SK-N-SH (cell line): ENCODE data around the gene ZEB2. TPM values are rescaled to one million over a fixed set of nuclear protein-coding genes. Genes with fewer than 3 reads are reported as not detected.

Experiments
- CTCF ChIA-PET: fragments of 300-600, 350-600 bp; formaldehyde crosslinking; extraction: SDS; loops from one replicate; lab custom pipeline; 2021; lab: Yijun Ruan, JAX
- POLR2A ChIA-PET: fragments of 350-600 bp; sonication (Branson Sonifier 250); formaldehyde crosslinking; extraction: SDS; loops from one replicate; lab custom pipeline; 2020; ENCODE audit warnings: antibody characterized with exemption, inconsistent platforms; lab: Yijun Ruan, JAX
- DNase-seq: peaks from one replicate; pipeline ENCODE4 v3.0.0; 2012
- H2AFZ ChIP-seq: fragments of 200-600 bp; sonication (generic); 2 replicates; pipeline ENCODE4 v1.8.1; 2016; ENCODE audit warnings: antibody characterized with exemption, mild to moderate bottlenecking, low read depth
- H3F3A ChIP-seq: fragments of 200-600 bp; sonication (generic); replicated peaks from 2 replicates; pipeline ENCODE3; 2016; ENCODE audit warnings: antibody characterized with exemption, mild to moderate bottlenecking; ENCODE audit not compliant: insufficient read depth
- H3K27ac ChIP-seq, 2 experiments: fragments of 200-500 bp in 1 of 2; fragments of 200-600 bp in 1 of 2; sonication (Bioruptor generic) in 1 of 2; sonication (generic), shearing (Covaris generic) in 1 of 2; 2 replicates each; pipeline versions ENCODE4 v1.5.1 to v1.6.1; 2014 to 2016; ENCODE audit warnings: low read depth in 2 of 2, inconsistent platforms in 1 of 2, low read length in 1 of 2, mild to moderate bottlenecking in 1 of 2, mixed read lengths in 1 of 2
- H3K27me3 ChIP-seq: fragments of 200-600 bp; sonication (generic), shearing (Covaris generic); 2 replicates; pipeline ENCODE4 v1.6.1; 2016; ENCODE audit warnings: mixed run types; ENCODE audit not compliant: insufficient read depth
- H3K36me3 ChIP-seq, 2 experiments: fragments of 200-500 bp in 1 of 2; fragments of 200-600 bp in 1 of 2; sonication (Bioruptor generic) in 1 of 2; sonication (generic) in 1 of 2; replicated peaks in 1 of 2; 2 replicates each; pipeline versions ENCODE3 to v1.5.1; 2014 to 2016; ENCODE audit warnings: low read length in 1 of 2, mild to moderate bottlenecking in 1 of 2; ENCODE audit not compliant: insufficient read depth in 2 of 2, control insufficient read depth in 1 of 2
- H3K4me1 ChIP-seq, 2 experiments: fragments of 200-500 bp in 1 of 2; fragments of 200-600 bp in 1 of 2; sonication (Bioruptor generic) in 1 of 2; sonication (generic), shearing (Covaris generic) in 1 of 2; 2 replicates each; pipeline versions ENCODE4 v1.5.1 to v1.6.1; 2014 to 2016; ENCODE audit warnings: low read depth in 1 of 2, low read length in 1 of 2, mixed run types in 1 of 2; ENCODE audit not compliant: insufficient read depth in 2 of 2, control insufficient read depth in 1 of 2
- H3K4me2 ChIP-seq: fragments of 200-600 bp; sonication (generic), shearing (Covaris generic); 2 replicates; pipeline ENCODE4 v1.6.1; 2017; ENCODE audit warnings: mixed run types
- H3K4me3 ChIP-seq, 2 experiments: fragments of 200-500 bp in 1 of 2; fragments of 200-600 bp in 1 of 2; sonication (Bioruptor generic) in 1 of 2; sonication (generic), shearing (Covaris generic) in 1 of 2; 2 replicates each; pipeline versions ENCODE4 v1.5.1 to v1.8.1; 2014 to 2016; ENCODE audit warnings: low read depth in 2 of 2, inconsistent platforms in 1 of 2, low read length in 1 of 2, mild to moderate bottlenecking in 1 of 2, mixed read lengths in 1 of 2, moderate library complexity in 1 of 2
- H3K79me2 ChIP-seq: fragments of 200-600 bp; sonication (generic); 2 replicates; pipeline ENCODE4 v1.8.1; 2017; ENCODE audit warnings: mild to moderate bottlenecking; ENCODE audit not compliant: insufficient read depth
- H3K9ac ChIP-seq: fragments of 200-600 bp; sonication (generic); 2 replicates; pipeline ENCODE4 v1.6.1; 2017; ENCODE audit warnings: mixed run types
- H3K9me2 ChIP-seq: fragments of 200-600 bp; sonication (generic); 2 replicates; pipeline ENCODE4 v1.6.1; 2017; ENCODE audit warnings: mixed run types
- H3K9me3 ChIP-seq: fragments of 200-600 bp; sonication (generic); 2 replicates; pipeline ENCODE4 v1.6.1; 2017; ENCODE audit warnings: mixed run types, mild to moderate bottlenecking, moderate library complexity
- H4K20me1 ChIP-seq: fragments of 200-600 bp; sonication (generic); 2 replicates; pipeline ENCODE4 v1.6.1; 2017; ENCODE audit warnings: mild to moderate bottlenecking, mixed run types; ENCODE audit not compliant: insufficient read depth
- CHD2 ChIP-seq: fragments of 150-350 bp; IDR thresholded peaks from 2 replicates; pipeline ENCODE4 v1.6.1; 2018; ENCODE audit warnings: low read length; ENCODE audit not compliant: partially characterized antibody
- ELF1 ChIP-seq: IDR thresholded peaks from 2 replicates; pipeline ENCODE4 v1.4.0; 2012
- FOSL2 ChIP-seq: IDR thresholded peaks from 2 replicates; pipeline ENCODE4 v1.4.0; 2012; ENCODE audit warnings: low read depth, mild to moderate bottlenecking, moderate library complexity, borderline replicate concordance
- FOXJ3 ChIP-seq: sonication (generic); formaldehyde crosslinking; IDR thresholded peaks from 2 replicates; pipeline ENCODE4 v1.5.1; 2020; ENCODE audit warnings: mild to moderate bottlenecking, missing genetic modification reagents
- GATA2 ChIP-seq: sonication (generic); formaldehyde crosslinking; IDR thresholded peaks from 2 replicates; pipeline ENCODE4 v1.5.0; 2020; ENCODE audit warnings: mild to moderate bottlenecking, missing genetic modification reagents
- JUND ChIP-seq: IDR thresholded peaks from 2 replicates; pipeline ENCODE4 v1.4.0; 2012
- MAX ChIP-seq: IDR thresholded peaks from 2 replicates; pipeline ENCODE4 v1.4.0; 2012; ENCODE audit warnings: low read depth
- MXI1 ChIP-seq: IDR thresholded peaks from 2 replicates; pipeline ENCODE4 v1.6.1; 2012; ENCODE audit warnings: mild to moderate bottlenecking, low read depth, low read length, improper control_type of control experiment
- NFIC ChIP-seq: IDR thresholded peaks from 2 replicates; pipeline ENCODE4 v1.4.0; 2012; ENCODE audit warnings: borderline replicate concordance
- NRF1 ChIP-seq: IDR thresholded peaks from 2 replicates; pipeline ENCODE4 v1.6.1; 2012; ENCODE audit warnings: low read depth, mild to moderate bottlenecking, low read length
- RFX5 ChIP-seq: IDR thresholded peaks from 2 replicates; pipeline ENCODE4 v1.6.1; 2012; ENCODE audit warnings: mild to moderate bottlenecking, improper control_type of control experiment, low read length
- USF1 ChIP-seq: IDR thresholded peaks from 2 replicates; pipeline ENCODE4 v1.4.0; 2012; ENCODE audit warnings: low read depth, borderline replicate concordance
- YY1 ChIP-seq: IDR thresholded peaks from 2 replicates; pipeline ENCODE4 v1.4.0; 2012; ENCODE audit warnings: low read depth, mild to moderate bottlenecking
- WGBS: methylation state at CpG from one replicate; pipeline ENCODE4 v1.1.6; 2017; ENCODE audit warnings: low lambda C conversion rate; 5-methylcytosine and 5-hydroxymethylcytosine counted together
- polyA plus RNA-seq, 3 experiments: library from polyadenylated mRNA; depleted of rRNA; stranded (reverse); fragments of >200 nt; gene quantifications; 2 replicates each; pipeline ENCODE4 v1.2.3, GENCODE V29; 2012
- TF ChIP-seq, protein P1 (sequence below): IDR thresholded peaks from 2 replicates; pipeline ENCODE4 v1.4.0; 2012; ENCODE audit warnings: low read depth, borderline replicate concordance
- TF ChIP-seq, protein P2 (sequence below): IDR thresholded peaks from 2 replicates; pipeline ENCODE4 v1.6.1; 2012; ENCODE audit warnings: mild to moderate bottlenecking, low read depth, low read length, moderate library complexity
- TF ChIP-seq, protein P3 (sequence below): fragments of 150-350 bp; IDR thresholded peaks from 2 replicates; pipeline ENCODE4 v1.6.1; 2016; ENCODE audit warnings: mild to moderate bottlenecking, low read depth, low read length
- TF ChIP-seq, protein P4 (sequence below): fragments of 150-350 bp; IDR thresholded peaks from 2 replicates; pipeline ENCODE4 v1.6.1; 2017; ENCODE audit warnings: antibody characterized with exemption, low read length, low read depth, borderline replicate concordance

ZEB2 gene
- polyA plus RNA-seq, 1 of the 3 experiments (the other 2 are of a cell fraction) = 16.3 TPM

GRCh38 chr2:144530596-144530995, 10.7 kb upstream of the ZEB2 start:
- no peaks in the 10 kb centered on the region for H3K4me1 ChIP-seq
- H3K4me2 ChIP-seq = no peak overlapping the region
- no peak overlapping the region for H3K27ac ChIP-seq
- ChIA-PET POLR2A (no interaction called here), CTCF (no interaction called here)
- no peaks in the 10 kb centered on the region for H3K9me3 ChIP-seq
- TF ChIP-seq JUND (no peak), NFIC (no peak), FOSL2 (no peak), MAX (no peak), CHD2 (no peak), YY1 (no peak), ELF1 (no peak), GATA2 (CRISPR knock-in tag) (no peak), RFX5 (no peak), FOXJ3 (CRISPR knock-in tag) (no peak), USF1 (no peak), NRF1 (no peak), MXI1 (no peak)
- TF ChIP-seq, protein P1, sequence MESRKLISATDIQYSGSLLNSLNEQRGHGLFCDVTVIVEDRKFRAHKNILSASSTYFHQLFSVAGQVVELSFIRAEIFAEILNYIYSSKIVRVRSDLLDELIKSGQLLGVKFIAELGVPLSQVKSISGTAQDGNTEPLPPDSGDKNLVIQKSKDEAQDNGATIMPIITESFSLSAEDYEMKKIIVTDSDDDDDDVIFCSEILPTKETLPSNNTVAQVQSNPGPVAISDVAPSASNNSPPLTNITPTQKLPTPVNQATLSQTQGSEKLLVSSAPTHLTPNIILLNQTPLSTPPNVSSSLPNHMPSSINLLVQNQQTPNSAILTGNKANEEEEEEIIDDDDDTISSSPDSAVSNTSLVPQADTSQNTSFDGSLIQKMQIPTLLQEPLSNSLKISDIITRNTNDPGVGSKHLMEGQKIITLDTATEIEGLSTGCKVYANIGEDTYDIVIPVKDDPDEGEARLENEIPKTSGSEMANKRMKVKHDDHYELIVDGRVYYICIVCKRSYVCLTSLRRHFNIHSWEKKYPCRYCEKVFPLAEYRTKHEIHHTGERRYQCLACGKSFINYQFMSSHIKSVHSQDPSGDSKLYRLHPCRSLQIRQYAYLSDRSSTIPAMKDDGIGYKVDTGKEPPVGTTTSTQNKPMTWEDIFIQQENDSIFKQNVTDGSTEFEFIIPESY = no peak
- TF ChIP-seq, protein P2, sequence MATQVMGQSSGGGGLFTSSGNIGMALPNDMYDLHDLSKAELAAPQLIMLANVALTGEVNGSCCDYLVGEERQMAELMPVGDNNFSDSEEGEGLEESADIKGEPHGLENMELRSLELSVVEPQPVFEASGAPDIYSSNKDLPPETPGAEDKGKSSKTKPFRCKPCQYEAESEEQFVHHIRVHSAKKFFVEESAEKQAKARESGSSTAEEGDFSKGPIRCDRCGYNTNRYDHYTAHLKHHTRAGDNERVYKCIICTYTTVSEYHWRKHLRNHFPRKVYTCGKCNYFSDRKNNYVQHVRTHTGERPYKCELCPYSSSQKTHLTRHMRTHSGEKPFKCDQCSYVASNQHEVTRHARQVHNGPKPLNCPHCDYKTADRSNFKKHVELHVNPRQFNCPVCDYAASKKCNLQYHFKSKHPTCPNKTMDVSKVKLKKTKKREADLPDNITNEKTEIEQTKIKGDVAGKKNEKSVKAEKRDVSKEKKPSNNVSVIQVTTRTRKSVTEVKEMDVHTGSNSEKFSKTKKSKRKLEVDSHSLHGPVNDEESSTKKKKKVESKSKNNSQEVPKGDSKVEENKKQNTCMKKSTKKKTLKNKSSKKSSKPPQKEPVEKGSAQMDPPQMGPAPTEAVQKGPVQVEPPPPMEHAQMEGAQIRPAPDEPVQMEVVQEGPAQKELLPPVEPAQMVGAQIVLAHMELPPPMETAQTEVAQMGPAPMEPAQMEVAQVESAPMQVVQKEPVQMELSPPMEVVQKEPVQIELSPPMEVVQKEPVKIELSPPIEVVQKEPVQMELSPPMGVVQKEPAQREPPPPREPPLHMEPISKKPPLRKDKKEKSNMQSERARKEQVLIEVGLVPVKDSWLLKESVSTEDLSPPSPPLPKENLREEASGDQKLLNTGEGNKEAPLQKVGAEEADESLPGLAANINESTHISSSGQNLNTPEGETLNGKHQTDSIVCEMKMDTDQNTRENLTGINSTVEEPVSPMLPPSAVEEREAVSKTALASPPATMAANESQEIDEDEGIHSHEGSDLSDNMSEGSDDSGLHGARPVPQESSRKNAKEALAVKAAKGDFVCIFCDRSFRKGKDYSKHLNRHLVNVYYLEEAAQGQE = no peak
- TF ChIP-seq, protein P3, sequence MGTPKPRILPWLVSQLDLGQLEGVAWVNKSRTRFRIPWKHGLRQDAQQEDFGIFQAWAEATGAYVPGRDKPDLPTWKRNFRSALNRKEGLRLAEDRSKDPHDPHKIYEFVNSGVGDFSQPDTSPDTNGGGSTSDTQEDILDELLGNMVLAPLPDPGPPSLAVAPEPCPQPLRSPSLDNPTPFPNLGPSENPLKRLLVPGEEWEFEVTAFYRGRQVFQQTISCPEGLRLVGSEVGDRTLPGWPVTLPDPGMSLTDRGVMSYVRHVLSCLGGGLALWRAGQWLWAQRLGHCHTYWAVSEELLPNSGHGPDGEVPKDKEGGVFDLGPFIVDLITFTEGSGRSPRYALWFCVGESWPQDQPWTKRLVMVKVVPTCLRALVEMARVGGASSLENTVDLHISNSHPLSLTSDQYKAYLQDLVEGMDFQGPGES = no peak
- TF ChIP-seq, protein P4, sequence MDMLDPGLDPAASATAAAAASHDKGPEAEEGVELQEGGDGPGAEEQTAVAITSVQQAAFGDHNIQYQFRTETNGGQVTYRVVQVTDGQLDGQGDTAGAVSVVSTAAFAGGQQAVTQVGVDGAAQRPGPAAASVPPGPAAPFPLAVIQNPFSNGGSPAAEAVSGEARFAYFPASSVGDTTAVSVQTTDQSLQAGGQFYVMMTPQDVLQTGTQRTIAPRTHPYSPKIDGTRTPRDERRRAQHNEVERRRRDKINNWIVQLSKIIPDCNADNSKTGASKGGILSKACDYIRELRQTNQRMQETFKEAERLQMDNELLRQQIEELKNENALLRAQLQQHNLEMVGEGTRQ = no peak
- 87% methylated on average over 5 of the region's 5 CpGs for WGBS
- no peaks in the 10 kb centered on the region for H3K79me2 ChIP-seq
- no peak for DNase-seq
- H3K27me3 ChIP-seq = no peaks in the 10 kb centered on the region
- H4K20me1 ChIP-seq = no peaks in the 10 kb centered on the region
- no peak overlapping the region for H3K9ac ChIP-seq
- H2AFZ ChIP-seq = no peak overlapping the region
- H3K9me2 ChIP-seq = no peaks in the 10 kb centered on the region
- H3K36me3 ChIP-seq = no peaks in the 10 kb centered on the region
- H3F3A ChIP-seq = peaks cover 7% of the 10 kb centered on the region
- H3K4me3 ChIP-seq = no peak overlapping the region
